Loucy (cell line): ENCODE measurements around the gene ATP11A.

Experiments used
- H2AFZ ChIP-seq: fragments of 200-600 bp; sonication (generic); 2 replicates; pipeline ENCODE4 v1.6.0; 2016; ENCODE audit warnings: antibody characterized with exemption, mild to moderate bottlenecking, low read length, moderate library complexity
- H3F3A ChIP-seq: fragments of 200-600 bp; 2 replicates; pipeline ENCODE4 v1.6.0; 2016; ENCODE audit warnings: antibody characterized with exemption, low read depth, mild to moderate bottlenecking
- H3K27me3 ChIP-seq: fragments of 200-600 bp; sonication (generic); 2 replicates; pipeline ENCODE4 v1.6.1; 2014; ENCODE audit warnings: low read length, mild to moderate bottlenecking; ENCODE audit not compliant: insufficient read depth, poor library complexity, severe bottlenecking
- H3K36me3 ChIP-seq: fragments of 200-600 bp; sonication (generic); 2 replicates; pipeline ENCODE4 v1.6.1; 2016; ENCODE audit warnings: low read length; ENCODE audit not compliant: insufficient read depth
- H3K4me1 ChIP-seq: fragments of 200-600 bp; sonication (generic); 2 replicates; pipeline ENCODE4 v1.5.1; 2014; ENCODE audit warnings: low read length, mild to moderate bottlenecking; ENCODE audit not compliant: insufficient read depth, poor library complexity, severe bottlenecking
- H3K4me2 ChIP-seq: fragments of 200-600 bp; sonication (generic); 2 replicates; pipeline ENCODE4 v1.6.0; 2014; ENCODE audit warnings: antibody characterized with exemption, low read length, low read depth, mild to moderate bottlenecking; ENCODE audit not compliant: poor library complexity, severe bottlenecking
- H3K4me3 ChIP-seq: fragments of 200-600 bp; sonication (generic); 2 replicates; pipeline ENCODE4 v1.5.1; 2014; ENCODE audit warnings: low read length, mild to moderate bottlenecking, mixed read lengths; ENCODE audit not compliant: poor library complexity, severe bottlenecking
- H3K79me2 ChIP-seq: fragments of 200-600 bp; sonication (generic); 2 replicates; pipeline ENCODE4 v1.6.1; 2014; ENCODE audit warnings: low read length; ENCODE audit not compliant: insufficient read depth
- H3K9ac ChIP-seq: fragments of 200-600 bp; sonication (generic); 2 replicates; pipeline ENCODE4 v1.6.0; 2014; ENCODE audit warnings: mild to moderate bottlenecking, low read depth, low read length, moderate library complexity; ENCODE audit not compliant: poor library complexity, severe bottlenecking
- H3K9me2 ChIP-seq: fragments of 200-600 bp; sonication (generic); replicated peaks from 2 replicates; pipeline ENCODE4 v1.6.1; 2016; ENCODE audit warnings: low read depth, low read length, mixed read lengths
- H3K9me3 ChIP-seq: fragments of 200-600 bp; sonication (generic); 2 replicates; pipeline ENCODE4 v1.6.1; 2014; ENCODE audit warnings: mild to moderate bottlenecking, antibody characterized with exemption, low read length, low read depth; ENCODE audit not compliant: insufficient read depth
- H4K20me1 ChIP-seq: fragments of 200-600 bp; sonication (generic); 2 replicates; pipeline ENCODE4 v1.6.0; 2014; ENCODE audit warnings: antibody characterized with exemption, low read length, mild to moderate bottlenecking; ENCODE audit not compliant: insufficient read depth, poor library complexity, severe bottlenecking
- CTCF ChIP-seq: fragments of 200-600 bp; sonication (generic); conservative IDR thresholded peaks from 2 replicates; pipeline ENCODE4 v1.5.1; 2014; ENCODE audit warnings: mild to moderate bottlenecking, antibody characterized with exemption, low read length
- EZH2phosphoT487 ChIP-seq: fragments of 200-600 bp; IDR thresholded peaks from 2 replicates; pipeline ENCODE4 v1.6.1; 2018; ENCODE audit warnings: antibody characterized with exemption, mild to moderate bottlenecking, moderate library complexity, borderline replicate concordance

ATP11A gene

GRCh38 chr13:112854321-112854720 is 164.5 kb downstream of the ATP11A start:
- H3K4me3 ChIP-seq, result no peak overlapping the region
- H4K20me1 ChIP-seq, result no peaks in the 10 kb centered on the region
- no peak overlapping the region for H3K9ac ChIP-seq
- TF ChIP-seq EZH2phosphoT487 (no peak), CTCF (no peak)
- no peak overlapping the region for H3K4me2 ChIP-seq
- H3F3A ChIP-seq, result no peaks in the 10 kb centered on the region
- H3K4me1 ChIP-seq, result no peaks in the 10 kb centered on the region
- H3K79me2 ChIP-seq, result no peaks in the 10 kb centered on the region
- no peaks in the 10 kb centered on the region for H3K27me3 ChIP-seq
- no peaks in the 10 kb centered on the region for H3K9me2 ChIP-seq
- H3K36me3 ChIP-seq, result peaks cover 27% of the 10 kb centered on the region; the same call in 1 of the 2 replicates
- no peaks in the 10 kb centered on the region for H3K9me3 ChIP-seq
- no peak overlapping the region for H2AFZ ChIP-seq

- Histone ChIP-seq H3K4me2 (no peak overlapping the region), H3K4me1 (no peaks in the 10 kb centered on the region), H4K20me1 (no peaks in the 10 kb centered on the region), H3K79me2 (no peaks in the 10 kb centered on the region), H3K36me3 (peaks cover 30% of the 10 kb centered on the region; the same call in 1 of the 2 replicates), H3K9me3 (no peaks in the 10 kb centered on the region), H3K9ac (no peak overlapping the region), H2AFZ (no peak overlapping the region), H3K27me3 (no peaks in the 10 kb centered on the region), H3K9me2 (no peaks in the 10 kb centered on the region), H3F3A (no peaks in the 10 kb centered on the region), H3K4me3 (no peak overlapping the region)
- TF ChIP-seq CTCF (no peak), EZH2phosphoT487 (no peak)
Measured at GRCh38 chr13:112855859-112856258, 166.0 kb downstream of the ATP11A start.

GRCh38 chr13:112857914-112858490 is 168.2 kb downstream of the ATP11A start:
- no peaks in the 10 kb centered on the region for H3K4me1 ChIP-seq
- no peaks in the 10 kb centered on the region for H3K9me2 ChIP-seq
- H3K4me2 ChIP-seq, result no peak overlapping the region
- TF ChIP-seq EZH2phosphoT487 (no peak), CTCF (no peak)
- H3K9me3 ChIP-seq, result no peaks in the 10 kb centered on the region
- peaks cover 26% of the 10 kb centered on the region; the same call in 1 of the 2 replicates for H3K36me3 ChIP-seq
- no peaks in the 10 kb centered on the region for H3K79me2 ChIP-seq
- H3F3A ChIP-seq, result no peaks in the 10 kb centered on the region
- no peak overlapping the region for H3K9ac ChIP-seq
- H3K4me3 ChIP-seq, result no peak overlapping the region
- H3K27me3 ChIP-seq, result no peaks in the 10 kb centered on the region
- H4K20me1 ChIP-seq, result no peaks in the 10 kb centered on the region
- no peak overlapping the region for H2AFZ ChIP-seq
